Parathyroid adenoma (tissue), 2 donors: ENCODE measurements around the gene CDKN1A.
"Not testable (repeated sequence)": the region's sequence is repeated elsewhere in the genome, so short reads cannot be mapped to it uniquely, and the experiment has no call there.

Experiments
- H2AFZ ChIP-seq: fragments of 300-600 bp; sonication (generic); one replicate; pipeline ENCODE4 v1.7.0; 2017; ENCODE audit warnings: antibody characterized with exemption, mild to moderate bottlenecking
- H3K27ac ChIP-seq: fragments of 300-600 bp; sonication (generic); one replicate; pipeline ENCODE4 v1.7.0; 2017
- H3K27me3 ChIP-seq: fragments of 300-600 bp; sonication (generic); one replicate; pipeline ENCODE4 v1.7.0; 2017; ENCODE audit warnings: low read length; ENCODE audit not compliant: control insufficient read depth, insufficient read depth
- H3K36me3 ChIP-seq: fragments of 300-600 bp; sonication (generic); one replicate; pipeline ENCODE4 v1.7.0; 2017; ENCODE audit warnings: low read length; ENCODE audit not compliant: control insufficient read depth, insufficient read depth
- H3K4me1 ChIP-seq: fragments of 300-600 bp; sonication (generic); one replicate; pipeline ENCODE4 v1.7.0; 2017; ENCODE audit warnings: control low read depth
- H3K4me2 ChIP-seq: fragments of 300-600 bp; sonication (generic); one replicate; pipeline ENCODE4 v1.7.0; 2017; ENCODE audit warnings: low read length
- H3K4me3 ChIP-seq: fragments of 300-600 bp; sonication (generic); one replicate; pipeline ENCODE4 v1.7.0; 2017; ENCODE audit warnings: low read depth, low read length
- H3K79me2 ChIP-seq: fragments of 300-600 bp; sonication (generic); one replicate; pipeline ENCODE4 v1.7.0; 2017; ENCODE audit warnings: control low read depth
- H3K9ac ChIP-seq: fragments of 300-600 bp; sonication (generic); one replicate; pipeline ENCODE4 v1.7.0; 2017; ENCODE audit warnings: mild to moderate bottlenecking
- H3K9me3 ChIP-seq: fragments of 300-600 bp; sonication (generic); one replicate; pipeline ENCODE4 v1.7.0; 2017; ENCODE audit warnings: low read length; ENCODE audit not compliant: control insufficient read depth
- CTCF ChIP-seq: fragments of 300-600 bp; sonication (generic); IDR thresholded peaks from one replicate; pipeline ENCODE4 v1.7.0; 2017; ENCODE audit warnings: antibody characterized with exemption, mild to moderate bottlenecking
- donor health status: primary hyperparathyroidism.

The CDKN1A gene

GRCh38 chr6:36649086-36649485, 29.4 kb upstream of the CDKN1A start:
- Histone ChIP-seq H3K36me3 (no peaks in the 10 kb centered on the region), H3K79me2 (no peaks in the 10 kb centered on the region), H3K4me1 (no peaks in the 10 kb centered on the region), H3K9ac (no peak overlapping the region), H3K27ac (no peak overlapping the region), H3K4me2 (no peak overlapping the region), H3K9me3 (no peaks in the 10 kb centered on the region), H3K4me3 (no peak overlapping the region), H3K27me3 (no peaks in the 10 kb centered on the region), H2AFZ (no peak overlapping the region)
- TF ChIP-seq CTCF: no peak

GRCh38 chr6:36649701-36650484, 28.6 kb upstream of the CDKN1A start:
- no peak overlapping the region for H2AFZ ChIP-seq
- H3K79me2 ChIP-seq: no peaks in the 10 kb centered on the region
- H3K9ac ChIP-seq: no peak overlapping the region
- no peak for TF ChIP-seq CTCF
- no peak overlapping the region for H3K4me2 ChIP-seq
- no peaks in the 10 kb centered on the region for H3K36me3 ChIP-seq
- no peak overlapping the region for H3K4me3 ChIP-seq
- no peaks in the 10 kb centered on the region for H3K4me1 ChIP-seq
- no peaks in the 10 kb centered on the region for H3K9me3 ChIP-seq
- H3K27me3 ChIP-seq: no peaks in the 10 kb centered on the region
- no peak overlapping the region for H3K27ac ChIP-seq

DNA sequence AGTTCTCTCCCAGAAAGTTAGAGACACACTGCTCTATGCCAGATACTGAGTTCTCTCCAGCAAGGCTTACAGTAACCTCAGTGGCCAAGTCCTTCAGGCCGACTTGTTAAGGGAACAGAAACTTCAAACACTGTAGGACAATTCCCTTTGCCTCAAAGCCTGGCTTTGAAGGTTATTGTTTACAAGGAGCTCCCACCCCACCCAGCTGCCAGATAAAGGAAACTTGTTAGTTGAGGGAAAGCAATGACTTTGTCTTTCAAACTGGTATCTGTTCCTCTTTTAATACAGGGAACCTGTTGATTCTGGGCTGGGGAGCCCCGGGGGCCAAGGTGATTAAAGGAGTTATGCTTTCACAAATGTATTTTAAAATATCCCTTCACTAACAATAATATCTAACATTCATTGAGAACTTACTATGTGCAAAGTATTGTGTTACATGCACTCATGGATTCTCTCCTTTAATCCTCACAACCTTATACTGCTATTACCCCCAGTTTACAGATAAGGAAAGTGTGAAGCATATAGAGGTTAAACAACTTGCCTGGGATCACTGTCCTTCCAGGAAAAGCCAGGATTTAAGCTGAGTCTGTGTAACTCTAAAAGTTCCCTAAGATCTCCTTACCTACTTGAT, 27.6 kb upstream of the CDKN1A start:
- Histone ChIP-seq H2AFZ (no peak overlapping the region), H3K27ac (no peak overlapping the region), H3K27me3 (no peaks in the 10 kb centered on the region), H3K9me3 (no peaks in the 10 kb centered on the region), H3K36me3 (no peaks in the 10 kb centered on the region), H3K4me1 (no peaks in the 10 kb centered on the region), H3K79me2 (no peaks in the 10 kb centered on the region), H3K9ac (no peak overlapping the region), H3K4me3 (no peak overlapping the region), H3K4me2 (no peak overlapping the region)
- TF ChIP-seq CTCF: no peak

DNA sequence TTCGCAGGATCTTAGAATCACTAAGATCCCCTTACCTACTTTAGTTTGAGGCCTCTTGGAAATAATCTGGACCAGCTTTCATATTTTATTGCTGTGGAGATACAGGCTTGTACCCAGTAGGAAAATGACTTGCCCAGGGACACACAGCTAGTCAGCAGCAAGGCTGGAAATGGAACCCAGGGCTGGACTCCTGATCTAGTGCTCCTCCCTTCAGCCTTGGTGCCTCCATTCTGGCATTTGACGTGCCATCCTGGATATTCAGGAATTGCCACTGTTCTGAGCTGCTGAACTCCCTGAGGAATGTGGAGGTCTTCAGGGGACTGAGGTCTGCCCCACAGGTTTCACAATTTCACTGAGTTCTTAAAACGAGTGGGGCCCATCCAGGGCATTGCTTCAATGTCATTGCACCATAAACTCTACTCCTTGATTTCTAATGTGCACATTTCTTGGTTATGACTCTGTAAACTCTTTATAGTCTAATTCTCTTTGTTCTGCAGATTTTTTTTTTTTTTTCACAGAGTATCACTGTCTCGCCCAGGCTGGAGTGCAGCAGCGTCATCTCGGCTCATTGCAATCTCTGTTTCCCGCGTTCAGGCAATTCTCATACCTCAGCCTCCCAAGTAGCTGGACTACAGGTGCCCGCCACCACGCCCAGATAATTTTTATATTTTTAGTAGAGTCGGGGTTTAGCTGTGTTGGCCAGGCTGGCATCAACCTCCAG, 26.7 kb upstream of the CDKN1A start:
- Histone ChIP-seq H3K4me2 (no peak overlapping the region), H3K4me1 (no peaks in the 10 kb centered on the region), H3K27ac (no peak overlapping the region), H3K4me3 (no peak overlapping the region), H3K36me3 (no peaks in the 10 kb centered on the region), H3K79me2 (no peaks in the 10 kb centered on the region), H3K27me3 (no peaks in the 10 kb centered on the region), H3K9me3 (no peaks in the 10 kb centered on the region), H3K9ac (no peak overlapping the region), H2AFZ (no peak overlapping the region)
- TF ChIP-seq CTCF: no peak

- H3K79me2 ChIP-seq, H3K9ac ChIP-seq, H3K4me3 ChIP-seq, H3K36me3 ChIP-seq, H3K4me1 ChIP-seq, H3K27me3 ChIP-seq, H3K9me3 ChIP-seq, H3K27ac ChIP-seq, H3K4me2 ChIP-seq, H2AFZ ChIP-seq: not testable (repeated sequence)
Measured at GRCh38 chr6:36654469-36654868, 24.0 kb upstream of the CDKN1A start.
